ENCODE measurements around the gene P4HA1.

The P4HA1 gene

DNA sequence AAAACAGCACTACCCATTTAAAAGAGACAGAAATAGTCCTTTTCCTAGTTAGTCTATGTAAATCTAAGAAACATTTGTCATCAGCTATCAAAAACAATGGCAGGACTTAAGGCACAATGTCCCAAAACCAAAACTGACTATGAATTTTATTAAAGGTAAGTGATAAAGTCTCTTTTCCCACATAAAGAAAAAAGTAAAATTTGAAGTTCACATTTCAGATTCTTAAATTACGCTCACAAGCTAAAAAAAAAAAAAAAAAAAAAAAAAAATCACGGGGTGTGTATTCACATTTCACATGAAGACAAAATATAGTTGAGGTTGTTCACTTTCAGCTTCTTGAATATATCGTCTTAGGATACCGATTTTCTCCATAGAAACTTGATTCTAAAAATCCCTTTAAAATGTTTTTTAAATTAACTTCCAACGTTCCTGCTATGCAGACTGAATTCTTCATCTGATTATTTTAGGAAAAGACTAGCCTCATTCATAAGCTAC, 1.6 kb downstream of the P4HA1 start:
- no peak for DNase-seq (ENCODE audit: low read depth)
- H3K4me3 ChIP-seq (ENCODE audit: low read length) = peak overlapping the region; percentile 93
- TF ChIP-seq, protein P1, sequence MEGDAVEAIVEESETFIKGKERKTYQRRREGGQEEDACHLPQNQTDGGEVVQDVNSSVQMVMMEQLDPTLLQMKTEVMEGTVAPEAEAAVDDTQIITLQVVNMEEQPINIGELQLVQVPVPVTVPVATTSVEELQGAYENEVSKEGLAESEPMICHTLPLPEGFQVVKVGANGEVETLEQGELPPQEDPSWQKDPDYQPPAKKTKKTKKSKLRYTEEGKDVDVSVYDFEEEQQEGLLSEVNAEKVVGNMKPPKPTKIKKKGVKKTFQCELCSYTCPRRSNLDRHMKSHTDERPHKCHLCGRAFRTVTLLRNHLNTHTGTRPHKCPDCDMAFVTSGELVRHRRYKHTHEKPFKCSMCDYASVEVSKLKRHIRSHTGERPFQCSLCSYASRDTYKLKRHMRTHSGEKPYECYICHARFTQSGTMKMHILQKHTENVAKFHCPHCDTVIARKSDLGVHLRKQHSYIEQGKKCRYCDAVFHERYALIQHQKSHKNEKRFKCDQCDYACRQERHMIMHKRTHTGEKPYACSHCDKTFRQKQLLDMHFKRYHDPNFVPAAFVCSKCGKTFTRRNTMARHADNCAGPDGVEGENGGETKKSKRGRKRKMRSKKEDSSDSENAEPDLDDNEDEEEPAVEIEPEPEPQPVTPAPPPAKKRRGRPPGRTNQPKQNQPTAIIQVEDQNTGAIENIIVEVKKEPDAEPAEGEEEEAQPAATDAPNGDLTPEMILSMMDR (conservative IDR thresholded peaks at IDR 0.05; ENCODE audit: low read depth, low read length) = no peak

DNA sequence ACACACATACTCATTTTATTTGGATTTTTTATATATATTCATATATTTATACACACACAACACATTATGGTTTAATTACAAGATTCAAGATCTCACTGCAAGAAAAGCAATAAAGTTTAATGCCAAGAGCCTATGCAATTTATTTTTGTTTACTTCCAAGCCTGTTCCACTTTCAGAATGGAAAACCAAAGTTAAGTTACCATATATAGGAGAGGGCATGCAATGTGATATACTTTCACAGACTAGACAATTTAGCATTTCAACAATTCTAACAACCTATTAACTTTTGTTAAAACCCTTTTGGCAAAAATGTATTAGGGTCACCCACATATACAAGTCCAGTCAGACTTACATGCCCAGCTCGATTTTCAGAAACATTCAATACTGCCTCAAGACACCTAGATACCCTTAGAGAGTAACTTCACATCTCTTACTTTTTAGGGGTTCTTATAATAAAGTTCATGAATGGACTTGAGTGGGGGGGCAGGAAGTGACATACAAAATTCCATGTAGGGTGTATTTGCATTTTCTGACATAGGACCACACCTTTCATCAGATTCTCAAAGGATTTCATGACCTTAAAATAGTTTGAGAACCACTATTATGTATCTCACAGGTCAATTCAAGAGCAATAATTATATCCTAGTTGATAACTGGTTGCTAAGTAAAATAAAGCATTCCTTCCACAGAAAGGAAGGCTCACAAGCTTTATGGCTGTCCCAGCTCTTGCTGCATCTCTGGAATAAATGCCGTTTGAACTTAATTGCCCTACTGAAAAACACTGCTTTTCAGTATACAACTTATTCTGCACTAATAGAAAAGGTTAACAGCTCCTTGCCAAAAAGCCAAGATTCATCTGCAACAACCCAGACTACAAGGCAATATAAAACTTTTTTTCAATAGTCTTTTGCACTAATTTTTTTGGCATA, 2.5 kb downstream of the P4HA1 start:
- TF ChIP-seq, protein P1 (conservative IDR thresholded peaks at IDR 0.05; ENCODE audit: low read depth, low read length) = no peak
- DNase-seq (ENCODE audit: low read depth) = no peak
- peak overlapping the region; percentile 93 for H3K4me3 ChIP-seq (ENCODE audit: low read length)

DNA sequence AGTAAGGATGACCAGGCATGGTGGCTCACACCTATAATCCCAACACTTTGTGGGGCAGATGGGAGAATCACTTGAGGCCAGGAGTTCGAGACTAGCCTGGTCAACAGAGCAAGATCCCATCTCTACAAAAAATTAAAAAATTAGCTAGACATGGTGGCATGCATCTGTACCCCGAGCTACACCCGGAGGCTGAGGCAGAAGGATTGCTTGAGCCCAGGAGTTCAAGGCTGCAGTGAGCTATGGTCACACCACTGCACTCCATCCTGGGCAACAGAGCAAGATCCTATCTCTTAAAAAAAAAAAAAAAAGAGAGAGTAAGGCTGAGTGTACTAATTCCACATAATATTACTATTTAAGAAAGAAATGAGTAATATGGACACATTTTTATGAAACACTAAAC, 3.8 kb downstream of the P4HA1 start:
- DNase-seq (ENCODE audit: low read depth) = no peak
- no peak overlapping the region for H3K4me3 ChIP-seq (ENCODE audit: low read length)
- TF ChIP-seq, protein P1 (conservative IDR thresholded peaks at IDR 0.05; ENCODE audit: low read depth, low read length) = no peak

DNA sequence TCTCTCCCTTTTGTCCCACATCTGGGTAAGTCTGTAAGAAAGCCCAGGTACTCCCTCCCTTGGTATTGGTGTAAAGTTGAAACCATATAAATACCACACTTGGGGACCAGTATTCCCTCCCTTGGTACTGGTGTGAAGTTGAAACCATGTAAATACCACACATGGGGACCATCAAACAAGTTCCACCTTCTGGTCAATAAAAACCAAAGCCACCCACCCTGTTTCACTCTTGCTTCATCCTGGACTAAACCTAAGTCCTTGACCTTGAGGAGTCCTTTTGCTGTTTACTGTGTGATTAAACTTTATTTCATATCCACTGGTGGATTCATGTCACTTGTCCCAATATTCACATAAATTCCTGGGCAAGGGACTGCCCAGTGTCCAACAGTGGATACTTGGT, 8.4 kb downstream of the P4HA1 start:
- no peak for DNase-seq (ENCODE audit: low read depth)
- H3K4me3 ChIP-seq (ENCODE audit: low read length) = no peak overlapping the region
- TF ChIP-seq, protein P1 (conservative IDR thresholded peaks at IDR 0.05; ENCODE audit: low read depth, low read length) = no peak

DNA sequence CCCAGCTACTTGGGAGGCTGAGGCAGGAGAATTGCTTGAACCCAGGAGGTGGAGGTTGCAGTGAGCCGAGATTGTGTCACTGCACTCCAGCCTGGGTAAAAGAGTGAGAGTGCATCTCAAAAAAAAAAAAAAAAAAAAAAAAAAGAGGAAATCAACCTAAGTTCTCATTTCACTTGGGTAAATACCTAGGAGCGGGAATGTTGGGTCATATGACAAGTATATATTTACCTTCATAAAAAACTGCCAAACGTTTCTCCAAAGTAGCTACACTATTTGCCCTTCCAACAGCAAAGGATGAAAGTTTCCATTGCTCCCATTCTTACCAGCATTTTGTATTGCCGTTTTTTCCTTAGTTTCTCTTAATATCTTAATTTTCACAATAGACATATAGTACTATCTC, 9.8 kb downstream of the P4HA1 start:
- no peak for DNase-seq (ENCODE audit: low read depth)
- TF ChIP-seq, protein P1 (conservative IDR thresholded peaks at IDR 0.05; ENCODE audit: low read depth, low read length) = no peak
- H3K4me3 ChIP-seq (ENCODE audit: low read length) = no peak overlapping the region

DNA sequence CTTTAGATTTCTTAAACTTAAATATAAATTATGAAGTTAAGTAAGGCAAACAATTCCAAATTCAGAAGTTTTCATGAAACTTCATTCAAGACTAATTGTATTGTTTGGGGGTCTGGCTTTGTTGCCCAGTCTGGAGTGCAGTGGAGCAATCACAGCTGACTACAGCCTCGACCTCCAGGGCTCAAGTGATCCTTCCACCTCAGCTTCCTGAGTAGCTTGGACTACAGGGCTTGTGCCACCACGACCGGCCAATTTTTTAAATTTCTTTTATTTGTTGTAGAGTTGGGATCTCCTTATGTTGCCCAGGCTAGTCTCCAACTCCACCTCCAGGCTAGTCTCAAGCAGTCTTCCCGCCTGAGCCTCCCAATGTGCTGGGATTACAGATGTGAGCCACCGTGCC, 12.5 kb downstream of the P4HA1 start:
- DNase-seq (ENCODE audit: low read depth) = no peak
- TF ChIP-seq, protein P1 (conservative IDR thresholded peaks at IDR 0.05; ENCODE audit: low read depth, low read length) = no peak
- no peak overlapping the region for H3K4me3 ChIP-seq (ENCODE audit: low read length)

DNA sequence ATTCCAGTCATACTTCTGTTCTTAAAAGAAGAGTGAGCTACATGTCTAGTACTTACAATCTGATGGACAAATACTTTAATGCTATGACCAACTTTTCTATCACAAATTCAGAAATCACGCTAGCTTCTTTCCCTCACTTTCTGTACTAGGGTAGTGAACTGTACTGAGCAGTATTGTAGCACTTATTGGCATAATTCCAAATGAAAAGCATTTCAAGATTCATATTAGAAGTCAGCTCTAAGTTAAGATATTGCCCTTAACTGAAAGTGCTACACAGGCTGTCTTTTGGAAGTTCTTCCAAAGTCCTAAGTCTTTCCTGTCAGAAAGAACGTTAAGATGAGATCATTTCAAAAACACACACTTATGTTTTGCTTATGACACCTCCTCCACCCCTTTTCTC, 13.4 kb downstream of the P4HA1 start:
- TF ChIP-seq, protein P1 (conservative IDR thresholded peaks at IDR 0.05; ENCODE audit: low read depth, low read length) = no peak
- no peak overlapping the region for H3K4me3 ChIP-seq (ENCODE audit: low read length)
- DNase-seq (ENCODE audit: low read depth) = no peak

Data from retinal pigment epithelial cell (primary cell).